NCI-H1694 (cell line): ENCODE results near the gene EFCAB5.
"Not testable (repeated sequence)": the region's sequence is repeated elsewhere in the genome, so short reads cannot be mapped to it uniquely, and the experiment has no call there.

Experiments used
- DNase-seq: peaks from one replicate; lab custom pipeline; 2025; lab: John Stamatoyannopoulos, UW

EFCAB5 gene

GRCh38 chr17:30095507-30096244 lies 154.2 kb downstream of the EFCAB5 start:
- peak; percentile 37 for DNase-seq

- DNase-seq, result no peak
These were observed 160.4 kb downstream of the EFCAB5 start for GRCh38 chr17:30101686-30102390.

GRCh38 chr17:30103921-30104320 lies 162.5 kb downstream of the EFCAB5 start:
- no peak for DNase-seq

- peak; percentile 76 for DNase-seq
These were observed 163.3 kb downstream of the EFCAB5 start for GRCh38 chr17:30104575-30105339.

- DNase-seq, result no peak
These were observed 171.4 kb downstream of the EFCAB5 start for GRCh38 chr17:30112794-30113193.

GRCh38 chr17:30113213-30113612 lies 171.8 kb downstream of the EFCAB5 start:
- no peak for DNase-seq

GRCh38 chr17:30116345-30116660 lies 174.9 kb downstream of the EFCAB5 start:
- no peak for DNase-seq

- DNase-seq, result peak; percentile 84
These were observed 175.5 kb downstream of the EFCAB5 start, which contains the start of gene NSRP1 for GRCh38 chr17:30116661-30117551. TSS of gene NSRP1 (plus strand) at chr17:30116816. CDS start at chr17:30116844, 28 bp downstream.

GRCh38 chr17:30117675-30118081 lies 176.2 kb downstream of the EFCAB5 start:
- DNase-seq, result no peak

GRCh38 chr17:30118635-30119034 lies 177.2 kb downstream of the EFCAB5 start:
- DNase-seq, result not testable (repeated sequence)

GRCh38 chr17:30124273-30124796 lies 182.9 kb downstream of the EFCAB5 start:
- DNase-seq, result no peak

GRCh38 chr17:30130121-30130520 lies 188.7 kb downstream of the EFCAB5 start:
- DNase-seq, result no peak

GRCh38 chr17:30132615-30133014 lies 191.2 kb downstream of the EFCAB5 start:
- no peak for DNase-seq

GRCh38 chr17:30133197-30133596 lies 191.8 kb downstream of the EFCAB5 start:
- no peak for DNase-seq

GRCh38 chr17:30134551-30134950 lies 193.1 kb downstream of the EFCAB5 start:
- DNase-seq, result no peak

- no peak for DNase-seq
These were observed 195.7 kb downstream of the EFCAB5 start for GRCh38 chr17:30137158-30137557.

- not testable (repeated sequence) for DNase-seq
These were observed 206.4 kb downstream of the EFCAB5 start for GRCh38 chr17:30147860-30148259.

GRCh38 chr17:30148376-30148775 lies 206.9 kb downstream of the EFCAB5 start:
- no peak for DNase-seq

GRCh38 chr17:30151471-30151870 lies 210.0 kb downstream of the EFCAB5 start:
- DNase-seq, result no peak

- no peak for DNase-seq
These were observed 212.0 kb downstream of the EFCAB5 start for GRCh38 chr17:30153463-30153862.

GRCh38 chr17:30155389-30155788 lies 214.0 kb downstream of the EFCAB5 start:
- DNase-seq, result no peak
